Measurements from ENCODE around the gene ADAMTS19.
"Not testable (repeated sequence)": the region's sequence is repeated elsewhere in the genome, so short reads cannot be mapped to it uniquely, and the experiment has no call there.

The ADAMTS19 gene

GRCh38 chr5:129609710-129610109 lies 149.6 kb downstream of the ADAMTS19 start:
- DNase-seq, result no peak

GRCh38 chr5:129616517-129616916 lies 156.4 kb downstream of the ADAMTS19 start:
- no peak for DNase-seq

GRCh38 chr5:129617206-129617605 lies 157.1 kb downstream of the ADAMTS19 start:
- no peak for DNase-seq

- DNase-seq, result no peak
Observed at GRCh38 chr5:129619782-129620181, 159.7 kb downstream of the ADAMTS19 start.

DNA sequence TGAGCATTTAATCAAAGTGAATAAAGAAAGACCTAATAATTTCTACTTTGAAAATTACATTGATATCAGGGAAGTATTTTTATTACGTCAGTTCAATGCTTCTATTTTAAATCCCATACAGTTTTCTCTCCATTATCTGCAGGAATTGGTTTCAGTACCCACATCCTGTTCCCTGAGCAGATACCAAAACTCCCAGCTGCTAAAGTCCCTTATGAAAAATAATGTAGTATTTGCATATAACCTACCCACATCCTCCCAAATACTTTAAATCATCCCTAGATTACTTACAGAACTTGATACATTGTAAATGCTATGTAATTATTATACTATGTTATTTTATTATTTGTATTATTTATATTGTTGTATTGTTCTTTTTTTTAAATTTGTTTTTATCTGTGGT lies 162.4 kb downstream of the ADAMTS19 start:
- DNase-seq, result no peak

DNA sequence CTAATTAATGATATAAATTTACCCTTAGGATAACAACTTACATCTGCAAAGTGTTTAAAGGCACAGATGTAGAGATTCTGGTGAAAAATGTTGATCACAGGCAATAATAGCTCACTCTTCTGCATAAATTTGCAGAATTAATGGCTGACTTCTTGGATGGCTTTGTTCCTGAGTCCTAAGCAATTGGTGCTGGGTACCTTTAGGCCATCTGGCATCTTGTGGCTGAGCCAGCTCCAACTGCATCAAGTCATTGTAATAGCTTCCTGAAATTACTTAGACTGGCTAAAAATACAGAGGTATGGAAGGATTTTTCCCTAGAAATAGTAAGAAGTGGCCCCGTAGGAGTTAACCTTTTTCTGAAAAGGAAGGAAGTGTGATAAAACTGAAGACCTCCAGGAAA lies 169.5 kb downstream of the ADAMTS19 start:
- DNase-seq, result no peak

GRCh38 chr5:129630101-129630500 lies 170.0 kb downstream of the ADAMTS19 start:
- DNase-seq, result no peak

GRCh38 chr5:129631961-129632360 lies 171.9 kb downstream of the ADAMTS19 start:
- DNase-seq, result no peak

- DNase-seq, result not testable (repeated sequence)
Observed at GRCh38 chr5:129637501-129637900, 177.4 kb downstream of the ADAMTS19 start.

- DNase-seq, result no peak
Observed at GRCh38 chr5:129639331-129639730, 179.2 kb downstream of the ADAMTS19 start.

- no peak for DNase-seq
Observed at GRCh38 chr5:129652349-129653056, 192.4 kb downstream of the ADAMTS19 start.

GRCh38 chr5:129653057-129653375 lies 192.9 kb downstream of the ADAMTS19 start:
- DNase-seq, result no peak

- no peak for DNase-seq
Observed at GRCh38 chr5:129653442-129653841, 193.3 kb downstream of the ADAMTS19 start.

GRCh38 chr5:129656952-129657351 lies 196.9 kb downstream of the ADAMTS19 start:
- no peak for DNase-seq

GRCh38 chr5:129658801-129659200 lies 198.7 kb downstream of the ADAMTS19 start:
- DNase-seq, result no peak

- no peak for DNase-seq
Observed at GRCh38 chr5:129661366-129662035, 201.4 kb downstream of the ADAMTS19 start.

DNA sequence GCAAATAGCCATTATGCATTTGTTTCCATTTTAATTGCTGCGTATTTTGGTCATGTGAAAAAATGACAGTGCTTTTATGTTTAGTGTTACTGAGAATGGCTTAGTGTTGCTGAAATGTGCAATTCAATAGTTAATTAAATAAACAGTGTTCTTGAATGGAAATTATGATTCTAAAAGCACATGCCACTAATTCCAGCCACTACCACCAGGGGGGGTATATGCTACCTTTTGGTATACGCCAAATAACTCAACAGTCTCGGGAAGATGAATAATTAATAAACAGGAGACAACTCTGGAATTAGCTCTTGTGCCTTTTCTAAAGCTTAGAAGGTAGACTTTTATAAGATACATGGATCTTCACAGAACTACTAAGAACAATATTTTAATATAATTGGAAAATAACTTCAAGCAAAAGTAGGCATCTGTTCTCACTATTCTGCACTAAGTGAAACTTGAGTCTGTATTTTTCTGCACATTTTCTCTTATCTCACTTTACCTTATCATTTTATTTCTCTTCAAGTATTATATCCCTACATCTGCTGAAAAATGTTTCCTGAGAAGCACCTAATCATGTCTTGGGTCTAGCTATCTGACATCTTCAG lies 204.3 kb downstream of the ADAMTS19 start:
- no peak for DNase-seq

- DNase-seq, result no peak
Observed at GRCh38 chr5:129670957-129671500, 210.9 kb downstream of the ADAMTS19 start.

DNA sequence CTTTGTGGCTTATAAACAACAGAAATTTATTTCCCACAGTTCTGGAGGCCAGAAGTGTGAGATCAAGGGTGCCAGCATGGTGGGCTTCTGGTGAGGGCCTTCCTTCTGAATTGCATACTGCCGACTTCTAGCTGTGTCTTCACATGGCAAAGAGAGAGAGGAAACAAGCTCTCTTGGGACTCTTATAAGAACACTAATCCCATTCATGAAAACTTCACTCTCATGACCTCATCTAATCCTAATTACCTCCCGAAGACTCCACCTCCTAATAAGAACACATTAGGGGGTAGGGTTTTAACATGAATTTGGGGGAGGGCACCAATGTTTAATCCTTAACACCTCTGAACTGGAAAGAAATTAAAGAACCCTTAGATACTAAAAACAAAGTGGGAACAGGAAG lies 211.9 kb downstream of the ADAMTS19 start:
- no peak for DNase-seq

DNA sequence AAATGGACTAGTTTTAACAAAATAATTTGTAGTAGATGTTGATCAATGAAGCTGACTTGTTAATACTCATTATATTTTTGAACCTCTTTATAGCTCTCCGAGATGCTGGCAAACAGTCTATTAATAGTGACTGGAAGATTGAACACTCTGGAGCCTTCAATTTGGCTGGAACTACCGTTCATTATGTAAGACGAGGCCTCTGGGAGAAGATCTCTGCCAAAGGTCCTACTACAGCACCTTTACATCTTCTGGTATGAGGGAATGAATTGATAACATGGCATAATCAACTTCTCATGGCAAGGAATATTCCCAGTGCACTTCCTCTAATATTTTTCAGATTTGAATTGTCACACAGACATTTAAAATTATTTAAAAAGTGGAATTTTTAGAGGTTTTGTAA lies 219.6 kb downstream of the ADAMTS19 start:
- DNase-seq, result no peak

DNA sequence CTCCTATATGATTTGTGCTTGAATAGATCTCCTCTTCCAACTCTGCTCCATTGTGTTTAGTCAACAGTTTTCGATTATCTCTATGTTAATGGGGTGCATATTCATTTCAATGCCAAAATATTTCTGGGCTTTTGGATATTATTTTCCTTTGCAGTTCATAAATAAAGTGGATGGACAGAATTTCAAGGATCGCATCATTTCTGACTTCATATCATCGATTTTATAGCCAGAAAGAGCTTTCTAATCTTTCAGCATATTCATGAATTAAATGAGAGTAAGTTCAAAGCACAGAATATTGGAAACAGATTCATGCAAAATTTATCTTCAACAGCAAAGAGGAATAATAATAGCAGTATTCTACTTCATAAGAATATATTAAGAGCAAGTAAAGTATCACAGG lies 227.8 kb downstream of the ADAMTS19 start:
- no peak for DNase-seq

GRCh38 chr5:129689045-129689444 lies 228.9 kb downstream of the ADAMTS19 start:
- DNase-seq, result no peak

DNA sequence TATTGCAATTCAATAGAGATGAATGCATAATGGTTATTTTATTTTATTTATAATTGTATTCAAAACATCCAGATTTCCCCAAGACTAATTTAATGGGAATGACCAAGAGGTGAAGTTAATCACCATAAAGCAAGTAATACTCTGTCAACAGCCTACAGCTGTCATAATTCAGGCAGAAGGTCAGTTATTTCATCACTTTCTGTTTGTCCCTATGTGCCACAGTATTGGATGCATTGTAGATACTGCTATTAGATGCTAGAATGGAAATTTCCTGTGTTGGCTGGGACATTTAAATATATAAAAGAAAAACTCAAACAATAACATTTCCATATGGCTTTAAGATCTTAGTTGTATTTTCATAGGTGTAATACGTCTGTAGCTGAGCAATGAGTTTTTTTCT lies 231.1 kb downstream of the ADAMTS19 start:
- DNase-seq, result no peak

DNA sequence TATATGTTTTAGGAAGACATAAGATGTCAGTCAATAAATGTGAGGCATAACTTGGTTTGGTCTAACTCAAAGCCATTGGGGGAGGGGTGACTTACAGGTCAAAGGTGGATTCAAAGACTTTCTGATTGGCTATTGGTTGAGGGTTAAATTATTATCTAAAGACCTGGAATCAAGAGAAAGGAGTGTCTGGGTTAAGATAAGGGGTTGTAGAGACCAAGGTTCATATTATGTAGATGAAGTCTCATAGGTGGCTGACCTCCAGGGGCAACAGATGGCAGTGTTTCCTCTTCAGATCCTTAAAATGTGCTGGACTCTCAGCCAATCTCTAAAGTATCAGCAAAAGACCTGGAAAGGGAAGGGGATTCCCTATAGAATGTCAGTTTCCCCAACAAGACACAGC lies 236.5 kb downstream of the ADAMTS19 start:
- no peak for DNase-seq

Measured in GDM1 (cell line).